Activated T-cell treated with anti-CD3 and anti-CD28 coated beads for 4 hours (primary cell): ENCODE data around the gene IL33.

Experiments
- DNase-seq: peaks from one replicate; pipeline ENCODE4 v3.0.0-alpha.2; 2020

The IL33 gene

GRCh38 chr9:6218099-6218502, 2.5 kb downstream of the IL33 start:
- no peak for DNase-seq

DNA sequence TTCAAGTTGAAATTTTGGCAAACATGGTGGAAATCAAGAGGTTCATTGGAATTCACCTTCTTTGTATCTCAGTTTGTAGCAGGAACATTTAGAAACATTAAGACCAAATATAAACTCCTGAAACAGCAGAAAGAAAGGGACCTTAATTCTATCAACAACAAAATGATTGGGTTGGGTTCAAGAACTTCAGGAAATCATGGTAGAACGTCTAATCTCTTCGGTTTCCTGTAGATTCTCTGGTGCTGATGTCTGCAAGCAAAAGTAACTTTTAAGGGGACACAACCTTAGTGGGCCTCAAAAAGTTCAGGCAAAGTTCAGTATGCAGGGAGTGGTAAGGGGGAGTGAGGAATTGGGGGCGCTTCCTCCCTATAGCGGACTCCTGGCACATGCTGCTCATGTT, 3.4 kb downstream of the IL33 start:
- no peak for DNase-seq

DNA sequence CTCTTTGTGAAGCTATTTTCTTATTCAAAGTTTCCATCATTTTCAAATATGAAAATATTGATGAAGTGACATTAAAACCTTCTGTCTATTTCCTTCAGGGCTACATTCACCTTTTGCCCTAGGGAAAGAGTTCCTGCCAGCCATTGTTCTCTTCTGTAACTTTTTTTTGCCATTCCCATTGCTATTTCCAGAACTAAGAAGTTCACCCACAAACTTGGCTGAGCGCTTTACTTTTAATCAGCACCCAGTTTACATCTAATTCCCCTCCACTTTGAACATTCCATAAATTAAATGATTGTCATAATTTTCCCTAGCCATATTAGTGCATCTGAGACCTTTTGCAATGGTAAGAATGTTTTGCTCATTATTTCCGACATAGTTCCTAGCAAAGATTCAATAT, 4.4 kb downstream of the IL33 start:
- DNase-seq = no peak

GRCh38 chr9:6224393-6225154, 9.0 kb downstream of the IL33 start:
- no peak for DNase-seq

DNA sequence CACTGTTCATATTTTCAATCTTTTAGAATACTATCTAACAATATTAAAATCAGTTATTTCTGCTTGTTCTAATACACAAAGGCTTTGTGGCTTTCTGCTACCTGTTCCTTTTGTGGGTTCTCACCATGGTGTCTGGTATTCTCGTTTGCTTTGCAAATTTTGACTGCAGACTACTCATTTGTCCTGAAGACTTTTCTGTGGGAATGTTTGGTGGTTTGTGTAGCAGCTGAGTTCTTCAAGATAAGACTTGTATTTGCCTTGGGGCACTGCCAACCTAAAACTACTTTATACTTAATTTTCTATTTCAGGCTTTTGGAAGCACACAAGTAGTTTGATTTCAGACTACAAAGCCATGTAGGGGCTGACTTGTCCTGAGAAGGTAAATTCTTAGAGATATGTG, 11.1 kb downstream of the IL33 start:
- DNase-seq = no peak

- no peak for DNase-seq
Observed at GRCh38 chr9:6229186-6229585, 13.6 kb downstream of the IL33 start.

DNA sequence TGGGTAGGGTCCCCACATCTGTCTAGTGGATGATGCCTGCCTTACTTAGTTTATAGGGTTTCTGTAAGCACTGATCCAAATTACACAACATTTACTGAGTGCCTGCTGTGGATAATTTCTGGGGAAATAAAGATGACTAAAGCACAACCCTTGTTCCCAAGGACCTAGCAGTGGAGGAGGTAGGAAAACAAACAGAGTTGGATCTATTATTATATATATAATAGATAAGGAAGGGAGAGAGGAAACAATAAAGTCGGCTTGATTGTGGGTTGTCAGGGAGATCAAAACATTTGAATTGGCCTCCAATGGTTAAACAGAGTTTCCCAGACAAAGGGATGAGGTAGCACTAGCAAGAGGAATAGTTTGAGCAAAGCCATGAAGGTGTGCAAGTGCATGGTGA, 14.0 kb downstream of the IL33 start:
- DNase-seq = no peak

DNA sequence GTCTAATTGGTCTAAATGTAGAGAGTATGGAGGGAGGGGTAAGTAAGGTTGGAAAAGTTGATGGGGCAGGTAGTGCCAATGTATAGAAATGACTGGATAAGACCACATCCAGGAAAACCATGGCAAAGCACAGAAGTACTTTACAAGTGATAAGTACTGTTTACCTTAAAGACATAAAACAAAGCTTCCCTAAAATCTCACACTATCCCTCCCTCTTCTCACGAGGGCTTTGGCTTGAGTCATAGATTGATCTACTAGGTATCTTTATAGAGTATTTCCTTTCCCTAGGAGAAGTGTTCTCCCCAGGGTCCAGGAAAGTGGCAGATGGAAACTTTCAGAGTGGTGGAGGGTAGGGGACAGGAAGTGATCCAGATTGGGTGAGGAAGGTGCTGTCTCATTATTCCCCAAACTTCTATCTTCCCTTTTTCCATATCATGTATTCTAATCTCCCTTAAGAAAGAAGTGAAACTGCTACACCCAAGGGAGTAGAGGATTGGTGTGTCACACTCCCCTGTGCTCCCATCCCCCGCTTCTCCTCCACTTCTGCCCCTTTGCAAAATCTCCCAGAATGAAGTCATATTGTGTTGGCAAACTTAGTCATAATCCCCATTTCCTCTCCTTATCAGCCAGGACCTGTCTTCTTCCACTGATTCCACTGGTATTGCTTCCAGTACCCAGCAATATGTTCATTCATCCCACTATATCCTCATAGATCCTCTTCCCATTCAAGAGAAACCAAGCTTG, 14.6 kb downstream of the IL33 start:
- DNase-seq = no peak

DNA sequence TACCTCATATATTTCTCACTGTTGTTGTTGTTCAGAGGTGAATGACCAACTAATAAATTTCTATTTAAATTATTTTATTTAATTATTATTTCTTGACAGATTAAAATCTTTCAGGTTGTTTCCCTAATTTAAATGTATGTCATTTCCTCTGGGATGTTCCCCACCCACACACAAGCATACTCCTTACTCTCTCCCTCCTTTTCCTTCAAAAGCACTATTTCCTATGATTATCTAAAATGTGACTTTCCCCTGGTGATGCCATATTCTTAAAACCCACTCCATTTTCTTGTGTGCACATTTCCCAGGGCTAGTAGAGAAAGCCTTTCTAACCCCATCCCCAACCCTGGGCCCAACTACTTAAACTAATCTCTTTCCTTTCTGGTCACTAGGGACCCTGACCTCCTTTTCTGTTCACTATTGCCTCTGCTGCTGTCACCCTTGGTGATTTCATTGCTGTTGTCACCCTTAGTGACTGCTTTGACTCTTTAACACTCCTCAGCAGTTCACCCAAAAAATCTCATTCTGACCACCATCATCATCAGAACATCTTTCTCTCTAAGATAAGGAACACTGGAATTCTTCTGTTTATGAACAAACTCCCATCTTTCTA, 16.8 kb downstream of the IL33 start:
- no peak for DNase-seq

DNA sequence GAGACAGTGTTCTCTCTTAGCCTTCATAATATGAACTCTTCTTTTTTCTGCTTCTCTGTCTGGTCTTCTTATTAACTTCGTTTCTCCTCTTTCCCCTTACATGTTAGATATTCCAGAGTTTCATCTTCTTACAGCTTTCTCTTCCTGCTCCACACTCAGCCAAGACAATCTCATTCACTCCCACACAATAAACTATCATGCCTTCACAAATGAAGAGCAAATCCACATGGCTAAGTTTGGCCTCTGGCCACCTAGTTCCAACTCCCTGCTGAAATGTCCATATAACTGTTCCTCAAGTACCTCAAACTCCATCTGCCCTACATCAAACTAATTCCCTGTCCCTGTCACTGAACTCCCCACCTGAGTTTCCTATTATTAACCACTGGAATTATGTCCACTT, 18.4 kb downstream of the IL33 start:
- DNase-seq = no peak

DNA sequence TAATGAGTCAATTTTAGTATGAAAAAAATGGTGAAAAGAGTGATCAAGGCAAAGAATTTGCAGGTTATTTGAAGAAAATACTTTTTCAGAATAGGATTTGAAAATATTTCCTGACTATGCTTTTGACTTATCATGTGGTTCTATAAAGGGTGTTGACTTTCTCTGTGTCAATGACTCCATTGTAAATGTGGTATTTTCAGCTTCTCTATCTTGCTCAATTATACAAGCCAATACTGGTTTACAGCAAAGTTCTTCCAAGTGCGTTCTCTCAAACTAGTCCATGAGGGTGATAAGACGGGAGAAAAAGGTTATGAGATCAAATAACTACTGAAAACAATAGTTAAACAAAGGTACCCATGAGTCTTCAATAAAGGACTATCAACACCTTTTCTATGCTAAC, 21.7 kb downstream of the IL33 start:
- no peak for DNase-seq

DNA sequence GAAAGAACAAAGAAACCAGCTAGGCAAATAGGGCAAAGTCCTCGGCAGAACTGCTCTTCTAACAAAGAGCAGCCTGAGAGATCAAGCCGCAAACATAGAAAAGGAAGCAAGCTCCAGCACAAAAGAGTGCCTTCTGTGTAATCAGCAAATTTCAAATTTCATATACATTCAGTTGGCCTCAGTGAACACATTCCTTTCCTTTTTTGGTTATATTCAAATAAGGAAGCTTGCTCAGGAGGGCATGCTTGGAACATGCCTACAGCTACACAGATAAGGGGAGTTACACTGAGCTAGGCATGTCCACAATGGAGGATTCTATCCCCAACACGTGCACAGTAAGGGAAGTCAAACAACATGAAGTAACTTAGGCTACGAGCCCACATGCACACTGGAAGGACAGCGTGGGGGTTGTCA, 23.4 kb downstream of the IL33 start:
- no peak for DNase-seq

DNA sequence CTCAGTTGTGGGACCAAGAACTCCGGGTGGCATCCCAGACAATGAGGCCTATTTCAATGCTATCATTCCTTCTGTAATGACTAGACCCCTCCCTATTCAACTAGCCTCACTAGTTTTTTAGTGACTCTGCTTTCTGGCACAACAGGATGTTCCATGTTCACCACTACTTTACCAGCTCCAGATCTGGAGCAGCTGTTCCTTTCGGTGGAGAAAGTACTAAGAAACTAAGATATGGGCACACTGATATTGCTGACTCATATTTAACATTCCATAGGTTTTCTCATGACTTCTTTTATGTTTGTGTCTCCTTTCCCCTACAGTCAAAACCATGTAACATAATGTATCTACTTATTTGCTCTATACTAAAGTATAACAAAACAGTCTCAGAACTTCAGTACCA, 24.1 kb downstream of the IL33 start:
- no peak for DNase-seq

DNA sequence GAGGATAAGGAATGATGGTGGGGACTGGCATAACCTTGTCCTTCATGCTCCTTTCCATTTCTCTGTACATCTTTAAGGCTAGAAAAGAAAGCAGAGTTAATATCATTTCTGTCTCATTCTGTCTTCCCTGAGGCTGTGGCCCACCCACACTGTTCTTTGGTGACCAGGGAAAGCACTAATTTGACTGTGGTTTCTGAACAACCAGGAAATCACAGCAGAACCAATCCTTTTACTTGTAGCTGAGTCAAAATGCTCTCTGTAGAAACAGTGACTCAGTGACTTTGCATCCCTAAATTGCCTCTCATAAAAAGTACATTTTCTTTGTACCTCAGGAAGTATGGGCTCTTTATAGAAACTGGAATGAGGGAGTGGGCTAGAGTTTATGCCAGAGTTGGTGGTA, 28.1 kb downstream of the IL33 start:
- no peak for DNase-seq

- DNase-seq = no peak
Observed at GRCh38 chr9:6247266-6247665, 31.7 kb downstream of the IL33 start.

GRCh38 chr9:6268826-6269397, 53.3 kb downstream of the IL33 start:
- no peak for DNase-seq

DNA sequence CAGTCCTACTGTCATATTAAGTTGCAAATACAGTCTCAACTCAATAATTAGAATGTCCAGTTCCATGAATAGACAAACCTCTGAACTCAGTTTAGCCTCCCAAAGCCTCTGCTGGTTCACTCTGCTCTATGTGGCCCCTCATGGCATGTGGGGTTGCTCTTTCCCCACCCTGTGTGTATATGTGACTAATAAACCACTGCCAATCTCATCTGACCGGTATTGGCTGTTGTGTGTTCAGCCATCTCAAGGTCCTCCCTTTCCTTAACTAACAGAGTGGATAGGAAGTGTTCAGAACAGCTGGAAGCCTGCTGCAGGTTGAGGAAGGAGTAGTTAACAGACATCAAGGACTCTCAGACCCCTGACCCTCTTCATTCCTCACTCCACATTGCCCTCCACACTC, 55.3 kb downstream of the IL33 start:
- DNase-seq = no peak

- no peak for DNase-seq
Observed at GRCh38 chr9:6271508-6272228, 56.1 kb downstream of the IL33 start.

- DNase-seq = no peak
Observed at GRCh38 chr9:6272229-6272598, 56.6 kb downstream of the IL33 start.

DNA sequence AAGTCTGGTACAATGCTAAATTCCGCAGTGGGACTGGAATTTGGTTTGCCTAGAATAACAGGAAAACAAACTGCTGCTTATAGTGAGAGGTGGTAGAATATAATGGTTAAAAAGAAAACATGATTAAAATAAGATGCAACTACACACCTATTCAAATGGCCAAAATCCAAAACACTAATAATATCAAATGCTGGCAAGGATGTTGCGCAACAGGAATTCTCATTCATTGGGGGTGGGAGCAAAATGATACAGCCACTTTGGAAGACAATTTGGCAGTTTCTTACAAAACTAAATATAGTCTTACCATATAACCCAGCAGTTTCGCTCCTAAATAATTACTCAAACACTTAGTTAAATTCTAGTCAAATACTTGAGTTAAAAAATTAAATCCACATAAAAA, 61.8 kb downstream of the IL33 start:
- no peak for DNase-seq

- no peak for DNase-seq
Observed at GRCh38 chr9:6301858-6302257, 86.3 kb downstream of the IL33 start.

- no peak for DNase-seq
Observed at GRCh38 chr9:6302417-6302816, 86.8 kb downstream of the IL33 start.

GRCh38 chr9:6304232-6304631, 88.6 kb downstream of the IL33 start:
- DNase-seq = no peak
